Trophoblast cell (in vitro differentiated cells and primary cell): ENCODE results near the gene EDC4.

Experiments used
- DNase-seq, 2 donors: peaks; one replicate each; pipeline ENCODE4 v3.0.0-alpha.2; 2016
- H2AFZ ChIP-seq: 2 replicates; pipeline ENCODE4 v1.6.1; 2013; ENCODE audit warnings: low read length, moderate library complexity, mild to moderate bottlenecking; ENCODE audit not compliant: insufficient read depth, poor library complexity
- H2AK5ac ChIP-seq: 2 replicates; pipeline ENCODE4 v1.6.1; 2013; ENCODE audit warnings: mild to moderate bottlenecking, low read length
- H2BK120ac ChIP-seq: 2 replicates; pipeline ENCODE4 v1.6.1; 2013; ENCODE audit warnings: low read length, mild to moderate bottlenecking, moderate library complexity; ENCODE audit not compliant: insufficient read depth, poor library complexity
- H2BK12ac ChIP-seq: 2 replicates; pipeline ENCODE4 v1.6.1; 2013; ENCODE audit warnings: mild to moderate bottlenecking, low read length, moderate library complexity
- H2BK5ac ChIP-seq: 2 replicates; pipeline ENCODE4 v1.6.1; 2013; ENCODE audit warnings: low read length, low read depth, moderate library complexity, mild to moderate bottlenecking; ENCODE audit not compliant: poor library complexity
- H3K14ac ChIP-seq: 2 replicates; pipeline ENCODE4 v1.6.1; 2013; ENCODE audit warnings: mild to moderate bottlenecking, low read length
- H3K18ac ChIP-seq: 2 replicates; pipeline ENCODE4 v1.6.1; 2013; ENCODE audit warnings: mild to moderate bottlenecking, low read length
- H3K23ac ChIP-seq: 2 replicates; pipeline ENCODE4 v1.6.1; 2013; ENCODE audit warnings: low read length
- H3K27ac ChIP-seq: 2 replicates; pipeline ENCODE4 v1.5.1; 2013; ENCODE audit warnings: low read depth, mild to moderate bottlenecking, inconsistent platforms, low read length, moderate library complexity
- H3K27me3 ChIP-seq: 2 replicates; pipeline ENCODE4 v1.6.1; 2013; ENCODE audit warnings: inconsistent platforms, mild to moderate bottlenecking, low read length, moderate library complexity; ENCODE audit not compliant: insufficient read depth
- H3K36me3 ChIP-seq, 2 experiments: 1 replicate in 1 of 2; 2 replicates in 1 of 2; pipeline ENCODE4 v1.6.1; 2013; ENCODE audit warnings: low read length in 2 of 2, mild to moderate bottlenecking in 2 of 2, moderate library complexity in 1 of 2; ENCODE audit not compliant: insufficient read depth in 2 of 2, control insufficient read depth in 1 of 2
- H3K4ac ChIP-seq: 2 replicates; pipeline ENCODE4 v1.6.1; 2013; ENCODE audit warnings: low read depth, mild to moderate bottlenecking, low read length, moderate library complexity
- H3K4me1 ChIP-seq, 2 experiments: 1 replicate in 1 of 2; 2 replicates in 1 of 2; pipeline ENCODE4 v1.6.1; 2013; ENCODE audit warnings: low read length in 2 of 2, mild to moderate bottlenecking in 2 of 2, moderate library complexity in 1 of 2; ENCODE audit not compliant: insufficient read depth in 2 of 2, control insufficient read depth in 1 of 2
- H3K4me2 ChIP-seq: 2 replicates; pipeline ENCODE4 v1.6.1; 2013; ENCODE audit warnings: inconsistent platforms, mild to moderate bottlenecking, low read length, moderate library complexity
- H3K4me3 ChIP-seq: 2 replicates; pipeline ENCODE4 v1.5.1; 2013; ENCODE audit warnings: mild to moderate bottlenecking, low read depth, low read length, inconsistent platforms
- H3K79me1 ChIP-seq: one replicate; pipeline ENCODE4 v1.6.1; 2013; ENCODE audit warnings: low read length
- H3K79me2 ChIP-seq: 2 replicates; pipeline ENCODE4 v1.6.1; 2013; ENCODE audit warnings: low read length, mild to moderate bottlenecking; ENCODE audit not compliant: control insufficient read depth, insufficient read depth, poor library complexity
- H3K9ac ChIP-seq: 2 replicates; pipeline ENCODE4 v1.6.1; 2013; ENCODE audit warnings: mild to moderate bottlenecking, low read length
- H3K9me3 ChIP-seq: 2 replicates; pipeline ENCODE4 v1.6.1; 2013; ENCODE audit warnings: low read depth, mild to moderate bottlenecking, control low read depth, inconsistent platforms, low read length; ENCODE audit not compliant: insufficient read depth
- H4K12ac ChIP-seq: 2 replicates; pipeline ENCODE4 v1.6.1; 2013; ENCODE audit warnings: low read depth, mild to moderate bottlenecking, low read length, moderate library complexity
- H4K8ac ChIP-seq: 2 replicates; pipeline ENCODE4 v1.6.1; 2013; ENCODE audit warnings: low read depth, mild to moderate bottlenecking, low read length, moderate library complexity
- H4K91ac ChIP-seq: one replicate; pipeline ENCODE4 v1.6.1; 2013; ENCODE audit warnings: low read depth, mild to moderate bottlenecking, low read length, moderate library complexity
- WGBS: extraction: QIAGEN DNeasy Blood & Tissue Kit; methylation state at CpG from one replicate; pipeline ENCODE4 v1.1.7; 2013; ENCODE audit warnings: missing lambda C conversion rate; ENCODE audit not compliant: insufficient read length, insufficient coverage; ENCODE audit errors: extremely low coverage; 5-methylcytosine and 5-hydroxymethylcytosine counted together

EDC4 gene

DNA sequence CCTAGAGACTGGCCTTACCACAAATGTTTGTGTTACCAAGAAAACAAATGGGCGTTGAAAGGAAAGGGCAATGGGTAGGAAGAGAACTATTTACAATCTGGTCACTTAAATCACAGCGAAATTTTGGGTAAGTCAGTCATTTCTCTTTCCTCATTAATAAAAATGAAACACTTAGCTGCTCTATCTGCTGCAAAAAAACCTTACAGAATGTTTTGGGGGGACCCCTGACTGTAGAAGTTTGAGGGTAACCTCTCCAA is 26.9 kb upstream of the EDC4 start:
- WGBS, result no CpG with 5 or more reads among the region's 2 CpGs
- Histone ChIP-seq H3K4me1 (peaks cover 23 to 25% of the 10 kb centered on the region in 2 experiments), H3K79me2 (peaks cover 27% of the 10 kb centered on the region), H3K27me3 (no peaks in the 10 kb centered on the region), H4K12ac (peak overlapping the region; percentile 92), H3K9ac (peak overlapping the region; percentile 89), H2AK5ac (peak overlapping the region; percentile 94), H3K23ac (no peak overlapping the region), H3K36me3 (peaks cover 6 to 20% of the 10 kb centered on the region in 2 experiments), H3K79me1 (peaks cover 19% of the 10 kb centered on the region), H4K91ac (peak overlapping the region; percentile 97), H3K4me2 (peak overlapping the region; percentile 86), H3K9me3 (no peaks in the 10 kb centered on the region), H2BK120ac (peak overlapping the region; percentile 87), H3K4me3 (peak overlapping the region; percentile 95), H3K4ac (peak overlapping the region; percentile 90), H2AFZ (peak overlapping the region; percentile 79), H2BK5ac (peak overlapping the region; percentile 95), H3K27ac (peak overlapping the region; percentile 93), H4K8ac (peak overlapping the region; percentile 98), H3K18ac (peak overlapping the region; percentile 96), H3K14ac (peak overlapping the region; percentile 96), H2BK12ac (peak overlapping the region; percentile 16)
- DNase-seq, result no peak

DNA sequence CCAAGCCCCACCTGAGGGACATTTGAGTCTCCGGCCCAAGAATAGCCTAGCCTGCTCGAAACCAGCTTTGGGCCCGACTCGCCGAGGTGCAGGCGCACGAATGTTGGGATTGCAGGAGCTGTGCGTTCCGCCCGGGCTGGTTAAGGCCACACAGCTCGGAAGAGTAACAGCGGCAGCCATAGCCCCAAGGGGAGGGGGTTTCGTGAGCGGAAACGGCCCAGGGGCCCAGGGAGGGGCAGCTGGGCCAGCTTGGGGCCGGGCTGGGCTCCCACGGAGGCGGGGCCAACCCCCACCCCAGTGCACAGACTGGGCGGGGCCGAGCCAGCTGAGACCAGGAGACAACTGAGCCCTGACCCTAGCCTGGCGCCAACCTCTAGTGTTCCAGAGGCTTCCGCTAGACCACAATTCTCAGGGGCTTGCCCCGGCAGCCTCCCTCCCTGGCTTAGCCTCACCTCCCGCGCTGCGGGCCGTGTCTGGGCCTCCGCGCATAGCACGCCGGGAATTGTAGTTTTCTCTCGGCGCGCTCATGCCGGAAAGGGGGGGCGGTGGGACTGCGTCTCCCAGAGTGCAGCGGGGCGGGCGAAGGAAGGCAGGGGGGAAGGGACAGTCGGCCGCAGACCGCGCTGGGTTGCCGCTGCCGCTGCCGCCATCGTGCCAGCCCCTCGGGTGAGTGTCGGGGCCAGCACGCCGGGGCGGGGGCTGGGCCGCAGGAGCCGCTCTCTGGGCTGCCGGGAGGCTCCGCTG is 26.4 kb upstream of the EDC4 start, which contains the start of gene NUTF2:
Gene NUTF2, plus strand, starts transcription at position 614 of the 744 bp plus-strand sequence. CDS start 18,198 bp downstream, outside the sequence.
- Histone ChIP-seq H4K8ac (peak within 1 kb of the TSS; percentile 98), H2BK5ac (peak within 1 kb of the TSS; percentile 95), H3K4ac (peak within 1 kb of the TSS; percentile 93), H3K27ac (peak within 1 kb of the TSS; percentile 93), H3K23ac (no peak within 1 kb of the TSS), H3K36me3 (peaks cover 6 to 20% of the 10 kb centered on the region in 2 experiments), H4K91ac (peak within 1 kb of the TSS; percentile 97), H3K27me3 (no peaks in the 10 kb centered on the region), H3K79me1 (peaks cover 18% of the 10 kb centered on the region), H2AK5ac (peak within 1 kb of the TSS; percentile 94), H3K18ac (peak within 1 kb of the TSS; percentile 96), H4K12ac (peak within 1 kb of the TSS; percentile 92), H3K4me2 (peak within 1 kb of the TSS; percentile 86), H3K14ac (peak within 1 kb of the TSS; percentile 96), H2BK12ac (peak within 1 kb of the TSS; percentile 42), H2AFZ (peak within 1 kb of the TSS; percentile 79), H3K4me3 (peak within 1 kb of the TSS; percentile 95), H2BK120ac (peak within 1 kb of the TSS; percentile 87), H3K9me3 (no peaks in the 10 kb centered on the region), H3K4me1 (peaks cover 22% of the 10 kb centered on the region in 2 experiments), H3K9ac (peak within 1 kb of the TSS; percentile 99), H3K79me2 (peaks cover 27% of the 10 kb centered on the region)
- WGBS, result no CpG with 5 or more reads among the region's 57 CpGs
- DNase-seq, result peak; percentile 95 to 97

DNA sequence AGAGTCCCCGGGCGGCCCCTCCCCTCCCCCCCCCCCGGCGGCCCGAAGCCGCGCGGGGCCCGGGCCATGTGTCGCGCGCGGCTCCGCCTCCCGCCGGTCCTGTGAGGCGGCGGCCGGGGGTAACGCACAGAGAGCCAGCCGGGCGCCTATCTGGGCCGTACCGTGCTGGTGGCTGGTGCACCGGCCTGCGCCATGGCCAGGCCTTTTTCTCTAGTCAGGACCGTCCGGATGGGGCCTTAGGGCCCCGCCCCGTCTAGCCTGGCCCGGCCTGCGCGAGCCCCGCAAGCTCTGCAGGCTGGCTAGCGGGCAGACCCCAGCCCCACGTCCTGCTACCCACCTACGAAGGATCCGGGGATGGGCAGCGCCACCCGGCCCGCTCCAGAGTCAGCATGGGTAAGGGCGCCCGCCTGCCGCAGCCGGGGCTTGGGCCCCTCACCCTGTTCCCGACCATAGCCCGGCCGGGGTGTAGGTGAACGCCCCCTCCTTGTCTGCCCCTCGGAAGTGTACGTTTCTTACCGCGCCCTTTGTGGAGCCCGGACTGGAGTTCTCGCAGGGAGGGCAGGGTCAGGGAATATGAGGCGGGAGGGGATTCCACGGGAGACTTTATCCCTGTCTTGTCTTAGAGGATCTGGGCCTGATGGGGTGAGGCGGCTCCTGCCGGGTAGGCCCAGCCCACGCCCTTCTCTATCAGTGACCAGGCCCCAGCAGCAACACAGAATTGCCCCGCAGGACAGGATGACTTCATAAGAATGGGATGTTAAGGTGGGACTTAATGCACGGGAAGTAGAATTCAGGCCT is 25.6 kb upstream of the EDC4 start, which contains the start of gene CENPT:
Gene CENPT, minus strand, starts transcription at position 630 of the 798 bp plus-strand sequence. CDS start 13,834 bp downstream, outside the sequence.
- Histone ChIP-seq H3K23ac (no peak within 1 kb of the TSS), H2AK5ac (peak within 1 kb of the TSS; percentile 24), H3K9ac (peak within 1 kb of the TSS; percentile 99), H2BK5ac (peak within 1 kb of the TSS; percentile 95), H2AFZ (peak within 1 kb of the TSS; percentile 19), H3K79me1 (peaks cover 13% of the 10 kb centered on the region), H3K9me3 (no peaks in the 10 kb centered on the region), H3K18ac (peak within 1 kb of the TSS; percentile 76), H4K91ac (peak within 1 kb of the TSS; percentile 97), H3K27ac (peak within 1 kb of the TSS; percentile 93), H3K4me1 (peaks cover 20 to 21% of the 10 kb centered on the region in 2 experiments), H3K4me3 (peak within 1 kb of the TSS; percentile 95), H2BK120ac (peak within 1 kb of the TSS; percentile 87), H3K27me3 (no peaks in the 10 kb centered on the region), H3K36me3 (peaks cover 9 to 23% of the 10 kb centered on the region in 2 experiments), H3K4ac (peak within 1 kb of the TSS; percentile 93), H3K4me2 (peak within 1 kb of the TSS; percentile 86), H4K8ac (peak within 1 kb of the TSS; percentile 98), H3K79me2 (peaks cover 30% of the 10 kb centered on the region), H4K12ac (peak within 1 kb of the TSS; percentile 92), H2BK12ac (no peak within 1 kb of the TSS), H3K14ac (peak within 1 kb of the TSS; percentile 71)
- peak; percentile 88 to 90 for DNase-seq
- no CpG with 5 or more reads among the region's 62 CpGs for WGBS

DNA sequence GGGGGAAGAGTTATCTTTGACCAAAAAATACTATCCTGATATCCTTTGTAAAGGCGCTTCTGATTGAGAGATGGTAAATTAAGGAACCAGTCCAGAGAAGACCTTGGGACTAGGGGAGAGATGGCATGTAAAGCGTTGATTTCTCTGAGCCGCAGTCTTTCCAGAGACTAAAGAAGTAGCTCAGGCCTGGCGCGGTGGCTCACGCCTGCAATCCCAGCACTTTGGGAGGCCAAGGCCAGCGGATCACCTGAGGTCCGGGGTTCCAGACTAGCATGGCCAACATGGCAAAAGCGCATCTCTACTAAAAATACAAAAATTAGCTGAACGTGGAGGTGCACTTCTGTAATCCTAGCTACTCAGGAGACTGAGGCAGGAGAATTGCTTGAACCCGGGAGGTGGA is 24.7 kb upstream of the EDC4 start:
- DNase-seq, result no peak
- no peak overlapping the region for H2AFZ ChIP-seq
- H2BK12ac ChIP-seq, result no peak overlapping the region
- no peak overlapping the region for H3K23ac ChIP-seq
- no CpG with 5 or more reads among the region's 11 CpGs for WGBS
- no peak overlapping the region for H3K4me3 ChIP-seq
- H3K36me3 ChIP-seq, result peaks cover 11 to 25% of the 10 kb centered on the region in 2 experiments
- no peak overlapping the region for H3K18ac ChIP-seq
- no peak overlapping the region for H4K8ac ChIP-seq
- H3K4me1 ChIP-seq, result peaks cover 14 to 19% of the 10 kb centered on the region in 2 experiments
- H2BK5ac ChIP-seq, result peak overlapping the region; percentile 82
- H2AK5ac ChIP-seq, result peak overlapping the region; percentile 24
- H3K9ac ChIP-seq, result peak overlapping the region; percentile 83
- peaks cover 13% of the 10 kb centered on the region for H3K79me1 ChIP-seq
- H2BK120ac ChIP-seq, result no peak overlapping the region
- no peaks in the 10 kb centered on the region for H3K9me3 ChIP-seq
- no peaks in the 10 kb centered on the region for H3K27me3 ChIP-seq
- H3K79me2 ChIP-seq, result peaks cover 33% of the 10 kb centered on the region
- peak overlapping the region; percentile 93 for H3K4ac ChIP-seq
- H3K14ac ChIP-seq, result no peak overlapping the region
- peak overlapping the region; percentile 85 for H3K27ac ChIP-seq
- peak overlapping the region; percentile 14 for H4K12ac ChIP-seq
- H3K4me2 ChIP-seq, result peak overlapping the region; percentile 86
- H4K91ac ChIP-seq, result peak overlapping the region; percentile 68
